ENCODE data around the gene RASA1. TPM values are rescaled to one million over a fixed set of nuclear protein-coding genes. Genes with fewer than 3 reads are reported as not detected.

The RASA1 gene
- total RNA-seq, 1 donor from 2014 or later = 36.2 TPM

DNA sequence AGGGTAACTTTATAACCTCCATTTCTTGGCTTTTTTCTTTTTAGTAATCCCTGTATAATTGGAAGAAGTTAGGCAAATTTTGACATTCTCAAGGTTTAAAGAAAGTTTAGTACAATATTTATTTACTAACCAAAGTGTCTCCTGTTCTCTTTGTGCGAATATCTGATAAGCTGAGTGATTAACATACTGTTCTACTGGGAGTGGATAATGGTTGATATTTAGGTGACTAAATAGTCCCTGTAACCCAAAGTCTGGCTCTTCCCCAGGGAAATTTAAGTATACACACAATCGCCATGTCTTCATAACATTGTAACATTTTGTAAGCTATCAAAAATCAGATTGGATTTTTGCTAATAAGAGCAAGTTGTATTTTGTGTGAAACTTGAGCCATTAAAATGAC is 105.0 kb downstream of the RASA1 start:
- no peak overlapping the region for H3K4me3 Mint-ChIP-seq
- no peak overlapping the region for H3K27ac Mint-ChIP-seq (ENCODE audit: unreplicated experiment)
- TF ChIP-seq, protein P1, sequence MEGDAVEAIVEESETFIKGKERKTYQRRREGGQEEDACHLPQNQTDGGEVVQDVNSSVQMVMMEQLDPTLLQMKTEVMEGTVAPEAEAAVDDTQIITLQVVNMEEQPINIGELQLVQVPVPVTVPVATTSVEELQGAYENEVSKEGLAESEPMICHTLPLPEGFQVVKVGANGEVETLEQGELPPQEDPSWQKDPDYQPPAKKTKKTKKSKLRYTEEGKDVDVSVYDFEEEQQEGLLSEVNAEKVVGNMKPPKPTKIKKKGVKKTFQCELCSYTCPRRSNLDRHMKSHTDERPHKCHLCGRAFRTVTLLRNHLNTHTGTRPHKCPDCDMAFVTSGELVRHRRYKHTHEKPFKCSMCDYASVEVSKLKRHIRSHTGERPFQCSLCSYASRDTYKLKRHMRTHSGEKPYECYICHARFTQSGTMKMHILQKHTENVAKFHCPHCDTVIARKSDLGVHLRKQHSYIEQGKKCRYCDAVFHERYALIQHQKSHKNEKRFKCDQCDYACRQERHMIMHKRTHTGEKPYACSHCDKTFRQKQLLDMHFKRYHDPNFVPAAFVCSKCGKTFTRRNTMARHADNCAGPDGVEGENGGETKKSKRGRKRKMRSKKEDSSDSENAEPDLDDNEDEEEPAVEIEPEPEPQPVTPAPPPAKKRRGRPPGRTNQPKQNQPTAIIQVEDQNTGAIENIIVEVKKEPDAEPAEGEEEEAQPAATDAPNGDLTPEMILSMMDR (conservative IDR thresholded peaks at IDR 0.05) = no peak
- no peaks in the 10 kb centered on the region for H3K4me1 Mint-ChIP-seq
- H3K27me3 Mint-ChIP-seq (ENCODE audit: low read depth) = no peaks in the 10 kb centered on the region
- H3K36me3 Mint-ChIP-seq (ENCODE audit: low read depth) = no peaks in the 10 kb centered on the region
- no peak for DNase-seq (ENCODE audit: low read depth, low spot score)
- no peaks in the 10 kb centered on the region for H3K9me3 Mint-ChIP-seq

DNA sequence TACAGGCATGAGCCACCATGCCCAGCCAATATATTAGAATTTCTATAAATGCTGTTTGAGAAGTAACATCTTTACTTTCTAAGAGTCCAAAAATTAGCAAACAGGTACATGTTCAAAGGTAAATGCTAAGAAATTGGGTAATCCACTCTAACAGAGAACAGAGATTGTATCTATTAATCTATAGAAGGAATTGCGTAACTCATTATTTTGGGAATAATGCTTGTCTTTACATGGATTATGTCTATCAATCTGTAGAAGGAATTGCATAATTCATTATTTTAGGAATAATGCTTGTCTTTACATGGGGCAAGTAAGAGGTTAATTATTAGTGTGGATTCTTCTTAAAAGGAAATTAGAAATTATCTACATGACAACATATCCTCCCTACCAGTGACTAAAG is 114.5 kb downstream of the RASA1 start:
- Mint-ChIP-seq H3K27me3 (ENCODE audit: low read depth) (no peaks in the 10 kb centered on the region), H3K4me3 (no peak overlapping the region), H3K27ac (ENCODE audit: unreplicated experiment) (no peak overlapping the region), H3K4me1 (no peaks in the 10 kb centered on the region), H3K36me3 (ENCODE audit: low read depth) (peaks cover 7% of the 10 kb centered on the region), H3K9me3 (no peaks in the 10 kb centered on the region)
- TF ChIP-seq, protein P1 (conservative IDR thresholded peaks at IDR 0.05) = no peak
- no peak for DNase-seq (ENCODE audit: low read depth, low spot score)

DNA sequence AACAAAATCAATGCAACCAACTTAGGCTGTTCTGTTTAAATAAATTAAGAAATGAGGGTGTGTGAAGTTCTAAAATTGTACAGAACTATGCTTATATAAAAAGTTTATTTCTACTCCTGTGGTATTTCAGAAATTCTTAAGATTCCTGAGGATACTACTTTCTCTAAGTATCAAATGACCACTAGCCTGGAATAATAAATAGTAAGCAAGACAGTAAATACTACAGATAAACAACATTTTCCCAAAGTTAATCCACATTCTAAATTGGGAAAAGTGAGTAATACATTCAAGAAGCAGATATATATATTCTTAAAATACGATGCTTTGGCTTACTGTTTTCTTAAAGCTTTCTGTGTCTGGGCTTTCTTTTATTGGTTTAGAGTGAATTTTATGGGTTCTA is 115.5 kb downstream of the RASA1 start:
- no peak for DNase-seq (ENCODE audit: low read depth, low spot score)
- Mint-ChIP-seq H3K27me3 (ENCODE audit: low read depth) (no peaks in the 10 kb centered on the region), H3K9me3 (no peaks in the 10 kb centered on the region), H3K4me3 (no peak overlapping the region), H3K36me3 (ENCODE audit: low read depth) (peaks cover 7% of the 10 kb centered on the region), H3K27ac (ENCODE audit: unreplicated experiment) (no peak overlapping the region), H3K4me1 (no peaks in the 10 kb centered on the region)
- TF ChIP-seq, protein P1 (conservative IDR thresholded peaks at IDR 0.05) = no peak

DNA sequence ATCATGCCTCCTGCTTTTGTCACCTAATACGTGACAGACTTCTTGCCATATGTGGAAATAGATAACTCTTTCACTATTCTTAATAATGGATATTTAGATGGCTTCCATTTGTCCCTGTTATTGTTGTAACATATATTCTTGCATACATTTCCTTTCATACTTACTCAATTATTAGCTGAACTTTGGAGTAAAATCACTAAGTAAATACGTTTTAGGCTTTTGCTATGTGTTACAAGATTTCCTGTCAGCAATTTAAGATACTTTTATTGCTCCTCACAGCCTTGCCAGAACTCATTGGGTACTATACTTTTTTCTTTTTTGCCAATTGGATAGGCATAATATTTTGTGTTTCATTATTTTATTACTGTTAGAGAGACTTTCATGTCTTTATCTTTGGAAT is 118.1 kb downstream of the RASA1 start:
- no peak for DNase-seq (ENCODE audit: low read depth, low spot score)
- H3K4me3 Mint-ChIP-seq = no peak overlapping the region
- no peaks in the 10 kb centered on the region for H3K4me1 Mint-ChIP-seq
- H3K27me3 Mint-ChIP-seq (ENCODE audit: low read depth) = no peaks in the 10 kb centered on the region
- peaks cover 15% of the 10 kb centered on the region for H3K36me3 Mint-ChIP-seq (ENCODE audit: low read depth)
- TF ChIP-seq, protein P1 (conservative IDR thresholded peaks at IDR 0.05) = no peak
- H3K9me3 Mint-ChIP-seq = no peaks in the 10 kb centered on the region
- H3K27ac Mint-ChIP-seq (ENCODE audit: unreplicated experiment) = peak overlapping the region; percentile 57

DNA sequence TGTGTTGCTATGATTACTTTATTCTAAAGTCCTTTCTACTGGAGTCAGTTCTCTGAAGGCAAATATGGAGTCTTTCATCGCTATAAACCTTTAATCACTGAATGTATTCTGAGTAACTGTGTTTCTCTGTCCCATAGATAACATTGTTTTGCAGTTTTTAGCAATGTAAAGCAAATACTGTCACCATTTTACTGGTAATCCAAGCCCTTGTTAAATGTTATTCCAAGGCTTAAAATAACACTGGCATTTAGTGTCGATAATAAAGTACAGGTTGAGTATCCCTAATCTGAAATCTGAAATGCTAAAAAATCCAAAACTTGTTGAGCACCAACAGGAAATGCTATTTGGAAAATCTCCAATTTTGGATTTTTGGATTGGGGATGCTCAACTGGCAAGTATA is 120.4 kb downstream of the RASA1 start:
- DNase-seq (ENCODE audit: low read depth, low spot score) = no peak

More for the DNA sequence above, 120.4 kb downstream of the RASA1 start:
- Mint-ChIP-seq H3K27ac (ENCODE audit: unreplicated experiment) (no peak overlapping the region), H3K27me3 (ENCODE audit: low read depth) (no peaks in the 10 kb centered on the region), H3K36me3 (ENCODE audit: low read depth) (peaks cover 22% of the 10 kb centered on the region), H3K9me3 (no peaks in the 10 kb centered on the region), H3K4me1 (no peaks in the 10 kb centered on the region), H3K4me3 (no peak overlapping the region)
- TF ChIP-seq, protein P1 (conservative IDR thresholded peaks at IDR 0.05) = no peak

Data from neural crest cell (in vitro differentiated cells).